Vagina (tissue), 2 donors: Measurements from ENCODE around the gene ADGRL2.

Experiments
- CTCF ChIP-seq, 3 experiments: fragments of 450-650 bp in 2 of 3; fragments of 200-600 bp in 1 of 3; sonication (generic) in 1 of 3; IDR thresholded peaks; one replicate each; pipeline ENCODE4 v1.5.1; 2017 to 2019; ENCODE audit warnings: antibody characterized with exemption in 3 of 3, mild to moderate bottlenecking in 2 of 3, moderate library complexity in 2 of 3
- POLR2A ChIP-seq, 2 donors: fragments of 450-650 bp; IDR thresholded peaks; one replicate each; pipeline ENCODE4 v1.6.1; 2017; ENCODE audit warnings: antibody characterized with exemption in 2 of 2, mild to moderate bottlenecking in 2 of 2, moderate library complexity in 2 of 2
- POLR2AphosphoS5 ChIP-seq, 2 donors: sonication (generic); formaldehyde crosslinking; IDR thresholded peaks; one replicate each; pipeline ENCODE4 v1.9.0; 2017; ENCODE audit warnings: antibody characterized with exemption in 2 of 2, mild to moderate bottlenecking in 2 of 2, low read depth in 1 of 2; ENCODE audit not compliant: insufficient read depth in 1 of 2

GRCh38 chr1:81976539-81976938 lies 175.8 kb downstream of the ADGRL2 start:
- TF ChIP-seq CTCF (IDR thresholded peaks at IDR 0.05) (no peak), POLR2A (IDR thresholded peaks at IDR 0.05) (no peak), POLR2AphosphoS5 (IDR thresholded peaks at IDR 0.05; ENCODE audit: insufficient read depth in 1 of 2, low read depth in 1 of 2) (no peak)
